ENCODE measurements around the gene FAM118B. TPM values are rescaled to one million over a fixed set of nuclear protein-coding genes. Genes with fewer than 3 reads are reported as not detected.

Gene FAM118B
- total and polyA plus RNA-seq, 4 donors = 10.8 to 24.3 (median 20.7) TPM

GRCh38 chr11:126198648-126199047, 12.9 kb upstream of the FAM118B start:
- 92 to 98% methylated on average over 5 of the region's 5 CpGs for WGBS, 2 donors
- Histone ChIP-seq H3K4me1 (ENCODE audit: control insufficient read depth in 5 of 5, insufficient read depth in 5 of 5, low read length in 5 of 5) (peaks cover 0 to 4% (median 0%) of the 10 kb centered on the region in 5 donors), H3K27me3 (ENCODE audit: control insufficient read depth in 3 of 3, insufficient read depth in 3 of 3, low read length in 2 of 3) (no peaks in the 10 kb centered on the region), H3K9me3 (ENCODE audit: control insufficient read depth in 4 of 4, insufficient read depth in 3 of 4, low read length in 3 of 4) (no peaks in the 10 kb centered on the region), H3K27ac (ENCODE audit: low read depth in 1 of 2, low read length in 1 of 2) (no peak overlapping the region), H3K4me3 (no peak overlapping the region), H3K36me3 (ENCODE audit: control insufficient read depth in 4 of 4, insufficient read depth in 4 of 4, low read length in 4 of 4) (peaks cover 34 to 48% (median 47%) of the 10 kb centered on the region in 4 donors), H3K9ac (ENCODE audit: insufficient read depth in 1 of 2, low read length in 2 of 2) (no peak overlapping the region)
- no peak for DNase-seq
- ATAC-seq (ENCODE audit: insufficient read depth, low FRiP score) = no peak
- TF ChIP-seq, protein P1, sequence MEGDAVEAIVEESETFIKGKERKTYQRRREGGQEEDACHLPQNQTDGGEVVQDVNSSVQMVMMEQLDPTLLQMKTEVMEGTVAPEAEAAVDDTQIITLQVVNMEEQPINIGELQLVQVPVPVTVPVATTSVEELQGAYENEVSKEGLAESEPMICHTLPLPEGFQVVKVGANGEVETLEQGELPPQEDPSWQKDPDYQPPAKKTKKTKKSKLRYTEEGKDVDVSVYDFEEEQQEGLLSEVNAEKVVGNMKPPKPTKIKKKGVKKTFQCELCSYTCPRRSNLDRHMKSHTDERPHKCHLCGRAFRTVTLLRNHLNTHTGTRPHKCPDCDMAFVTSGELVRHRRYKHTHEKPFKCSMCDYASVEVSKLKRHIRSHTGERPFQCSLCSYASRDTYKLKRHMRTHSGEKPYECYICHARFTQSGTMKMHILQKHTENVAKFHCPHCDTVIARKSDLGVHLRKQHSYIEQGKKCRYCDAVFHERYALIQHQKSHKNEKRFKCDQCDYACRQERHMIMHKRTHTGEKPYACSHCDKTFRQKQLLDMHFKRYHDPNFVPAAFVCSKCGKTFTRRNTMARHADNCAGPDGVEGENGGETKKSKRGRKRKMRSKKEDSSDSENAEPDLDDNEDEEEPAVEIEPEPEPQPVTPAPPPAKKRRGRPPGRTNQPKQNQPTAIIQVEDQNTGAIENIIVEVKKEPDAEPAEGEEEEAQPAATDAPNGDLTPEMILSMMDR (IDR thresholded peaks at IDR 0.05; ENCODE audit: control extremely low read depth, extremely low read depth) = no peak

GRCh38 chr11:126202646-126203359, 8.8 kb upstream of the FAM118B start:
- H3K36me3 ChIP-seq (ENCODE audit: control insufficient read depth in 4 of 4, insufficient read depth in 4 of 4, low read length in 4 of 4) = peaks cover 38 to 44% (median 43%) of the 10 kb centered on the region in 4 donors

DNA sequence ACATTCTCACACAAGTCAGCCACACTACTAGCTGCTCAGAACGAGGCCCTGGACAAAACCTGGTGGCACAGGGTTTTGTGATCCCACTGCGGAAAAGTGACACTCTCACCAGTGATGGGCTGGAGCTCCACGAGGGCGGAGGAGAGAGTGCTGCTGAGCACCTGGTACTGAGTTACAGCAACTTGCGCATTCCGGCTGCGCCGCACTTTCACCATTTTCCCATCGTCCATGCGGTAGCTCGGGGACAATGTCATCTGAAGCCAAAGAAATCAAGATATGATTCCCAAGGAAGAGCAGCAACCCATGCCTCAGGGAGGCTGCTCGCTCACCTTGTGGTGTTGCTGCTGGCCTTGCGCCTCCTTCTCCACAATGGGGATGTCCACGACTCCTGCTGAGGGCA, 6.2 kb upstream of the FAM118B start:
- WGBS, 2 donors = 96 to 97% methylated on average over 14 of the region's 14 CpGs
- TF ChIP-seq, protein P1 (IDR thresholded peaks at IDR 0.05; ENCODE audit: control extremely low read depth, extremely low read depth) = no peak

More at GRCh38 chr11:126202646-126203359, 8.8 kb upstream of the FAM118B start:
- Histone ChIP-seq H3K27me3 (ENCODE audit: control insufficient read depth in 3 of 3, insufficient read depth in 3 of 3, low read length in 2 of 3) (no peaks in the 10 kb centered on the region), H3K9me3 (ENCODE audit: control insufficient read depth in 4 of 4, insufficient read depth in 3 of 4, low read length in 3 of 4) (no peaks in the 10 kb centered on the region), H3K4me3 (no peak overlapping the region), H3K4me1 (ENCODE audit: control insufficient read depth in 5 of 5, insufficient read depth in 5 of 5, low read length in 5 of 5) (no peaks in the 10 kb centered on the region), H3K27ac (ENCODE audit: low read depth in 1 of 2, low read length in 1 of 2) (no peak overlapping the region), H3K9ac (ENCODE audit: insufficient read depth in 1 of 2, low read length in 2 of 2) (no peak overlapping the region)
- WGBS, 2 donors = 82 to 87% methylated on average over 8 of the region's 8 CpGs
- no peak for DNase-seq
- TF ChIP-seq, protein P1 (IDR thresholded peaks at IDR 0.05; ENCODE audit: control extremely low read depth, extremely low read depth) = no peak
- no peak for ATAC-seq (ENCODE audit: insufficient read depth, low FRiP score)

More for the DNA sequence above, 6.2 kb upstream of the FAM118B start:
- Histone ChIP-seq H3K27me3 (ENCODE audit: control insufficient read depth in 3 of 3, insufficient read depth in 3 of 3, low read length in 2 of 3) (no peaks in the 10 kb centered on the region), H3K36me3 (ENCODE audit: control insufficient read depth in 4 of 4, insufficient read depth in 4 of 4, low read length in 4 of 4) (peaks cover 30 to 54% (median 34%) of the 10 kb centered on the region in 4 donors), H3K4me1 (ENCODE audit: control insufficient read depth in 5 of 5, insufficient read depth in 5 of 5, low read length in 5 of 5) (peaks cover 0 to 2% (median 0%) of the 10 kb centered on the region in 5 donors), H3K27ac (ENCODE audit: low read depth in 1 of 2, low read length in 1 of 2) (no peak overlapping the region), H3K4me3 (no peak overlapping the region), H3K9ac (ENCODE audit: insufficient read depth in 1 of 2, low read length in 2 of 2) (no peak overlapping the region), H3K9me3 (ENCODE audit: control insufficient read depth in 4 of 4, insufficient read depth in 3 of 4, low read length in 3 of 4) (no peaks in the 10 kb centered on the region)
- ATAC-seq (ENCODE audit: insufficient read depth, low FRiP score) = no peak
- DNase-seq = no peak
